ENCODE results near the gene KIF16B. TPM values are rescaled to one million over a fixed set of nuclear protein-coding genes. Genes with fewer than 3 reads are reported as not detected.

The KIF16B gene
- total and polyA plus RNA-seq, 10 of the 15 experiments (the other 5 are each of a cell fraction or from before 2014, with no cell fraction given) = 0.21 to 5.2 (median 3.0) TPM

GRCh38 chr20:16287776-16288175 is 285.5 kb downstream of the KIF16B start (continued):
- TF ChIP-seq NKRF (conservative IDR thresholded peaks at IDR 0.05) (no peak), CHD2 (IDR thresholded peaks at IDR 0.05; ENCODE audit: borderline replicate concordance, low read depth, low read length) (no peak), MTA2 (IDR thresholded peaks at IDR 0.05; ENCODE audit: low read depth) (no peak), E4F1 (IDR thresholded peaks at IDR 0.05; ENCODE audit: borderline replicate concordance, partially characterized antibody) (no peak), PKNOX1 (IDR thresholded peaks at IDR 0.05) (no peak), BCL11A (IDR thresholded peaks at IDR 0.05; ENCODE audit: low read depth, low read length) (no peak)

GRCh38 chr20:16286601-16287000 is 286.6 kb downstream of the KIF16B start:
- H3K36me3 ChIP-seq (ENCODE audit: control insufficient read depth in 2 of 2, insufficient read depth in 2 of 2, low read length in 1 of 2) = no peaks in the 10 kb centered on the region
- ChIA-PET RAD21 (ENCODE audit: unreplicated experiment) (no interaction called here), POLR2A (no interaction called here), CTCF (no interaction called here), SMC1A (ENCODE audit: uncharacterized antibody, unreplicated experiment) (no interaction called here)
- no peaks in the 10 kb centered on the region for H4K20me1 ChIP-seq (ENCODE audit: control insufficient read depth, insufficient read depth)
- H3K9ac ChIP-seq (ENCODE audit: control insufficient read depth, insufficient read depth, low read length) = no peak overlapping the region
- BruUV-seq (replicated peaks) = no TSS peak
- no peaks in the 10 kb centered on the region; the same call in 2 of the 3 replicates for H3K9me3 ChIP-seq (replicated peaks; ENCODE audit: control insufficient read depth, insufficient read depth, low read length)
- FAIRE-seq (no peak), DNase-seq (ENCODE audit: low read depth, low spot score) (no peak), ATAC-seq (no peak)
- no peak overlapping the region for H3K27ac ChIP-seq (ENCODE audit: control insufficient read depth, insufficient read depth)
- H2AFZ ChIP-seq (ENCODE audit: control insufficient read depth, low read depth, low read length) = no peak overlapping the region
- H3K4me2 ChIP-seq (ENCODE audit: control insufficient read depth, insufficient read depth) = no peak overlapping the region
- no peaks in the 10 kb centered on the region for H3K4me1 ChIP-seq (ENCODE audit: control insufficient read depth, insufficient read depth, low read length)
- intact Hi-C loops (cut with micrococcal nuclease; ENCODE audit: unreplicated experiment) (no loop called here), in situ Hi-C loops (cut with MboI) (no loop called here)
- WGBS (ENCODE audit: insufficient coverage, insufficient replicate concordance, low lambda C conversion rate, missing lambda C conversion rate) = 15% methylated on average over 4 of the region's 4 CpGs
- H3K27me3 ChIP-seq (replicated peaks in 1 of 2; ENCODE audit: control insufficient read depth in 2 of 2, insufficient read depth in 2 of 2, low read length in 1 of 2) = no peaks in the 10 kb centered on the region
- no peaks in the 10 kb centered on the region for H3K79me2 ChIP-seq (ENCODE audit: control insufficient read depth, insufficient read depth, low read length)
- H3K4me3 ChIP-seq = no peak overlapping the region
- TF ChIP-seq ATF2 (IDR thresholded peaks at IDR 0.05; ENCODE audit: low read length) = no peak
- no peak for TF ChIP-seq TBL1XR1 (IDR thresholded peaks at IDR 0.05; ENCODE audit: low read depth, low read length)
- TF ChIP-seq E2F4 (IDR thresholded peaks at IDR 0.05; ENCODE audit: low read depth, low read length) = no peak
- TF ChIP-seq GATAD2B (conservative IDR thresholded peaks at IDR 0.05; ENCODE audit: low read depth) = no peak
- no peak for TF ChIP-seq KDM1A (IDR thresholded peaks at IDR 0.05; ENCODE audit: borderline replicate concordance)
- TF ChIP-seq BACH1 (IDR thresholded peaks at IDR 0.05; ENCODE audit: borderline replicate concordance) = no peak

All from GM12878 (cell line).